22Rv1 (cell line): ENCODE data around the gene ADGRA1.

Experiments used
- ZFX ChIP-seq: fragments of 450-650 bp; IDR thresholded peaks from 2 replicates; pipeline ENCODE4 v1.6.1; 2017; ENCODE audit warnings: antibody characterized with exemption, borderline replicate concordance
- TF ChIP-seq, protein P1 (sequence below): fragments of 450-650 bp; IDR thresholded peaks from 2 replicates; pipeline ENCODE4 v1.5.1; 2017; ENCODE audit warnings: mild to moderate bottlenecking

- TF ChIP-seq, protein P1, sequence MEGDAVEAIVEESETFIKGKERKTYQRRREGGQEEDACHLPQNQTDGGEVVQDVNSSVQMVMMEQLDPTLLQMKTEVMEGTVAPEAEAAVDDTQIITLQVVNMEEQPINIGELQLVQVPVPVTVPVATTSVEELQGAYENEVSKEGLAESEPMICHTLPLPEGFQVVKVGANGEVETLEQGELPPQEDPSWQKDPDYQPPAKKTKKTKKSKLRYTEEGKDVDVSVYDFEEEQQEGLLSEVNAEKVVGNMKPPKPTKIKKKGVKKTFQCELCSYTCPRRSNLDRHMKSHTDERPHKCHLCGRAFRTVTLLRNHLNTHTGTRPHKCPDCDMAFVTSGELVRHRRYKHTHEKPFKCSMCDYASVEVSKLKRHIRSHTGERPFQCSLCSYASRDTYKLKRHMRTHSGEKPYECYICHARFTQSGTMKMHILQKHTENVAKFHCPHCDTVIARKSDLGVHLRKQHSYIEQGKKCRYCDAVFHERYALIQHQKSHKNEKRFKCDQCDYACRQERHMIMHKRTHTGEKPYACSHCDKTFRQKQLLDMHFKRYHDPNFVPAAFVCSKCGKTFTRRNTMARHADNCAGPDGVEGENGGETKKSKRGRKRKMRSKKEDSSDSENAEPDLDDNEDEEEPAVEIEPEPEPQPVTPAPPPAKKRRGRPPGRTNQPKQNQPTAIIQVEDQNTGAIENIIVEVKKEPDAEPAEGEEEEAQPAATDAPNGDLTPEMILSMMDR, result no peak
- TF ChIP-seq ZFX, result no peak
Observed at GRCh38 chr10:133170092-133170491, 82.4 kb downstream of the ADGRA1 start.
